ENCODE measurements around the gene EPHA10. TPM values are rescaled to one million over a fixed set of nuclear protein-coding genes. Genes with fewer than 3 reads are reported as not detected.

The EPHA10 gene
- total RNA-seq, 4 donors from 2014 or later, result 0.19 to 0.49 (median 0.31) TPM; not detected in 1

- intact Hi-C loops (cut with DNase I), result no loop called here
- no peak for DNase-seq
- 0 to 27% methylated on average over 2 of the region's 2 CpGs for WGBS, 2 donors
Observed at GRCh38 chr1:37767488-37767887, 2.6 kb upstream of the EPHA10 start.

DNA sequence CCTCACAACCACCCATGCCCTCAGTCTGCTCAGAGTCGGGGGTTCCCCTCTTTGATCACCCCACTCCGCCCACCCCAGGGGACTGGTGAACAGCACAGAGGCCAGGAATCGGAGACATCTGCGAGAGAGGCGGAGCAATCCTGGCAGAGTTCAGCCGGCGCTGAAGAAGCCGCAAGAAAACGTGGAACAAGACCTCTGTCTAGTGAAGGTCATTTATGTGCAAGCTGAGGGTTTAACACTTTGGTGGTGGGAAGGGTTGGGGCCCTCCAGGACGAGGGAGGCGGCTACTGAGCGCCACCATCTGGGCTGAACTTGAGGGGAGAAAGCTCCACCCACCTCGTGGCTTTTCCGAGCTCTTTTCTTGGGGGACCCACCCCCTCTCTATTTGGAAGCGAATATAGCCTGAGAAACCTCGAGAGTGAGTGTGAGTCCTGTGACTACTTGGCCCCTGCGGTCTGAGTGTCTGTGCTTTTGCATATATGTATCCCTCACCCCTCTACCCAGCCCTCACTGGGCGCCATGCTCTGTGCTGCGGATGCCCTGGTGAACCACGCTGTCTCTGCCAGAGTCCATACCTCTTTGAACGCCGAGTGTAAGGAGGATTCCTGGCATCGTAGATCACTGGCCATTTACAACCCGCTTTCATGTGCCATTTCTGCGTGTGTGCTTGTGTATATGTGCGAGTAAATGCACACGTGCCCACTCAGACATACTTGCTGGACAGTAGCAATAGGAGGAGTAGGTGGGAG, 1.2 kb upstream of the EPHA10 start:
- H3K9me3 ChIP-seq, result no peaks in the 10 kb centered on the region
- TF ChIP-seq, protein P1, sequence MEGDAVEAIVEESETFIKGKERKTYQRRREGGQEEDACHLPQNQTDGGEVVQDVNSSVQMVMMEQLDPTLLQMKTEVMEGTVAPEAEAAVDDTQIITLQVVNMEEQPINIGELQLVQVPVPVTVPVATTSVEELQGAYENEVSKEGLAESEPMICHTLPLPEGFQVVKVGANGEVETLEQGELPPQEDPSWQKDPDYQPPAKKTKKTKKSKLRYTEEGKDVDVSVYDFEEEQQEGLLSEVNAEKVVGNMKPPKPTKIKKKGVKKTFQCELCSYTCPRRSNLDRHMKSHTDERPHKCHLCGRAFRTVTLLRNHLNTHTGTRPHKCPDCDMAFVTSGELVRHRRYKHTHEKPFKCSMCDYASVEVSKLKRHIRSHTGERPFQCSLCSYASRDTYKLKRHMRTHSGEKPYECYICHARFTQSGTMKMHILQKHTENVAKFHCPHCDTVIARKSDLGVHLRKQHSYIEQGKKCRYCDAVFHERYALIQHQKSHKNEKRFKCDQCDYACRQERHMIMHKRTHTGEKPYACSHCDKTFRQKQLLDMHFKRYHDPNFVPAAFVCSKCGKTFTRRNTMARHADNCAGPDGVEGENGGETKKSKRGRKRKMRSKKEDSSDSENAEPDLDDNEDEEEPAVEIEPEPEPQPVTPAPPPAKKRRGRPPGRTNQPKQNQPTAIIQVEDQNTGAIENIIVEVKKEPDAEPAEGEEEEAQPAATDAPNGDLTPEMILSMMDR (IDR thresholded peaks at IDR 0.05), result no peak
- no peak for TF ChIP-seq POLR2A (IDR thresholded peaks at IDR 0.05)
- peaks cover 0 to 8% (median 3%) of the 10 kb centered on the region in 3 donors for H3K4me1 ChIP-seq
- H3K27me3 ChIP-seq, result peaks cover 0 to 94% (median 22%) of the 10 kb centered on the region in 4 donors
- H3K27ac ChIP-seq, result no peak overlapping the region
- 8 to 12% methylated on average over 19 to 22 of the region's 27 CpGs for WGBS, 2 donors
- intact Hi-C loops (cut with DNase I), result no loop called here
- H3K4me3 ChIP-seq, result peak overlapping the region in 1 of 4 donors; percentile 12
- no peak for DNase-seq
- no peaks in the 10 kb centered on the region for H3K36me3 ChIP-seq

More at GRCh38 chr1:37767488-37767887, 2.6 kb upstream of the EPHA10 start:
- Histone ChIP-seq H3K4me3 (no peak overlapping the region), H3K36me3 (no peaks in the 10 kb centered on the region), H3K9me3 (no peaks in the 10 kb centered on the region), H3K4me1 (peaks cover 0 to 8% (median 3%) of the 10 kb centered on the region in 3 donors), H3K27ac (no peak overlapping the region), H3K27me3 (peaks cover 0 to 84% (median 17%) of the 10 kb centered on the region in 4 donors)
- TF ChIP-seq POLR2A (IDR thresholded peaks at IDR 0.05), result no peak
- TF ChIP-seq, protein P1 (IDR thresholded peaks at IDR 0.05), result no peak

DNA sequence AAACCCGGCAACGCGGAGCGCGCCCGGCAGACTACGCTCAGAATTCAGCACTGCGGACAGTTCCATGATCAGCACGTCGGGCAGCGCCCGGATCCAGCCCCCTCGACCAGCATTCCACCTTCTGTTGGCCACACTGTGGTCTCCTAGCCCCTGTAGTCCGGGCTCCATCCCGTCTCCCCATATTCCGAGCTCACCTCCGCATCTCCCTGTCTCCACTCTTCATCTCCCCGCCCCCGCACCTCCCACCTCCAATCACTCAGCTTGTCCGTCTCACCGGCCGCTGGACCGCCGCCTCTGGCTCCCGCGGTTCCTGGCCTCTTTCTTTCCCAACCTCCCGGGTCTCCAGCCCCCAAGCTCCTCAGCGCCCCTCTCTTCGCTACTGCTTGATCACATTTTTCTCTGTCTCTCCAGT, 500 bp downstream of the EPHA10 start:
- Histone ChIP-seq H3K27me3 (peaks cover 0 to 99% (median 22%) of the 10 kb centered on the region in 4 donors), H3K36me3 (no peaks in the 10 kb centered on the region), H3K9me3 (no peaks in the 10 kb centered on the region), H3K4me3 (no peak overlapping the region), H3K27ac (no peak overlapping the region), H3K4me1 (peaks cover 0 to 8% (median 3%) of the 10 kb centered on the region in 3 donors)
- intact Hi-C loops (cut with DNase I), result no loop called here
- TF ChIP-seq, protein P1 (IDR thresholded peaks at IDR 0.05), result no peak
- no peak for TF ChIP-seq POLR2A (IDR thresholded peaks at IDR 0.05)
- DNase-seq, result no peak
- 12 to 15% methylated on average over 28 to 29 of the region's 29 CpGs for WGBS, 2 donors

GRCh38 chr1:37763791-37764413, 1.0 kb downstream of the EPHA10 start:
- intact Hi-C loops (cut with DNase I), result no loop called here
- Histone ChIP-seq H3K36me3 (no peaks in the 10 kb centered on the region), H3K4me1 (peaks cover 0 to 8% (median 3%) of the 10 kb centered on the region in 3 donors), H3K27ac (no peak overlapping the region), H3K9me3 (no peaks in the 10 kb centered on the region), H3K4me3 (no peak overlapping the region), H3K27me3 (peaks cover 0 to 99% (median 22%) of the 10 kb centered on the region in 4 donors)
- no peak for DNase-seq
- 14 to 31% methylated on average over 9 to 20 of the region's 25 CpGs for WGBS, 2 donors
- TF ChIP-seq, protein P1 (IDR thresholded peaks at IDR 0.05), result no peak
- no peak for TF ChIP-seq POLR2A (IDR thresholded peaks at IDR 0.05)

DNA sequence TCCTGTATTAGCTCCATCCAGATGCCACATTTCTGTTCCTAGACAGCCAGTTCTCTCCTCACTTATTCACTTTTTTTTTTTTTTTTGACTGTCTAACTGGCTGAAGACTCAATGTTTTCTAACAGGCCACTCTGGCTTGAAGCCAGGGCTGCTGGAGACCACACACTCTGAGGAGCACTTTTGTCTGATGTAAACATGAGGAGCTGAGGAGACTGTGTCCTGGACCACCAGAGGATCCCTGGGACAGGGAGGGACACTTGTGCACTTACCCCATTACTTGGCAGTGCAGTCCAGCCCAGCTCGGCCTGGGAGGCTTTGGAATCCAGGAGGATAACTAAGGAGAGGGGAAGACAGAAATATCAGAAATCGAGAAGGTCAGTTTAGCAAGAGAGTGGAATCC, 2.4 kb downstream of the EPHA10 start:
- DNase-seq, result no peak
- Histone ChIP-seq H3K9me3 (no peaks in the 10 kb centered on the region), H3K27ac (no peak overlapping the region), H3K27me3 (peaks cover 0 to 100% (median 22%) of the 10 kb centered on the region in 4 donors), H3K4me1 (peaks cover 0 to 8% (median 3%) of the 10 kb centered on the region in 3 donors), H3K36me3 (no peaks in the 10 kb centered on the region), H3K4me3 (no peak overlapping the region)
- 43 to 83% methylated on average over 1 to 2 of the region's 2 CpGs for WGBS, 2 donors
- TF ChIP-seq POLR2A (IDR thresholded peaks at IDR 0.05), result no peak
- TF ChIP-seq, protein P1 (IDR thresholded peaks at IDR 0.05), result no peak
- intact Hi-C loops (cut with DNase I), result no loop called here

All from esophagus squamous epithelium (tissue), 5 donors.